RWPE2 (cell line): ENCODE results near the gene OLFML2B.

Experiments used
- ATAC-seq: fragments of 200-7000 bp; cut with Tn5 transposase; 3 replicates; pipeline ENCODE4 v1.9.1; 2021; ENCODE audit warnings: low read depth
- DNase-seq: peaks from one replicate; pipeline ENCODE4 v3.0.0-alpha.2; 2020; ENCODE audit warnings: low spot score
- H3K27ac ChIP-seq: fragments of 450-650 bp; 2 replicates; pipeline ENCODE4 v1.5.1; 2017; ENCODE audit warnings: mild to moderate bottlenecking; ENCODE audit not compliant: poor library complexity, severe bottlenecking
- H3K27me3 ChIP-seq: fragments of 250-450 bp; sonication (Bioruptor Pico); 2 replicates; pipeline ENCODE4 v1.5.1; 2021; ENCODE audit warnings: mild to moderate bottlenecking, moderate library complexity; ENCODE audit not compliant: insufficient read depth, poor library complexity, severe bottlenecking
- H3K36me3 ChIP-seq: fragments of 250-450 bp; sonication (Bioruptor Pico); 2 replicates; pipeline ENCODE4 v1.5.1; 2020; ENCODE audit warnings: low read depth, mild to moderate bottlenecking, moderate library complexity
- H3K4me1 ChIP-seq: fragments of 250-450 bp; sonication (Bioruptor Pico); 2 replicates; pipeline ENCODE4 v1.5.1; 2021; ENCODE audit warnings: mild to moderate bottlenecking, moderate library complexity; ENCODE audit not compliant: insufficient read depth, poor library complexity, severe bottlenecking
- H3K4me3 ChIP-seq: fragments of 250-450 bp; sonication (Bioruptor Pico); 2 replicates; pipeline ENCODE4 v1.5.1; 2021; ENCODE audit warnings: mild to moderate bottlenecking, moderate library complexity; ENCODE audit not compliant: severe bottlenecking
- H3K9me3 ChIP-seq: fragments of 250-450 bp; sonication (Bioruptor Pico); 2 replicates; pipeline ENCODE4 v1.5.1; 2021; ENCODE audit warnings: mild to moderate bottlenecking, moderate library complexity; ENCODE audit not compliant: severe bottlenecking
- TF ChIP-seq, protein P1 (sequence below): fragments of 450-650 bp; IDR thresholded peaks from one replicate; pipeline ENCODE4 v1.5.1; 2017; ENCODE audit warnings: mild to moderate bottlenecking, moderate library complexity; ENCODE audit not compliant: poor library complexity, severe bottlenecking

The OLFML2B gene

DNA sequence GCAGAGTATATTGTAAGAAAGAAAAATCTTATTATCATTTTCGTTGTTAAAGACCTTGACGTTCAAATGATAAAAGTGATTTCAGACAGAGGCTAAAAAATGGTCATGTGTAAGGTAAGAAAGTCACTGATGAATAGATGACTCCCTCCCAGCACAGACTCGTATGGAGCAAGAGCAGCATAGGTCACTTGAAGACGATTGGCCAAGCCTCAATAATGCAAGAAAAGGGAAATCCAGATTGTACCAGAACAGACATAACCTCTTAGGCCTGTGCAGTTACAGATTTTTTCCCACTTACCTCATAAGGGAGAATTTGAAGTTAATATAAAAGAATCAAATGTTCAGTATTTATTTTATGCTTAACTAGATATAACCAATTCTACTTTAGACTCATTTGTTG is 16.3 kb upstream of the OLFML2B start:
- Histone ChIP-seq H3K27ac (no peak overlapping the region), H3K4me1 (peaks cover 18% of the 10 kb centered on the region), H3K9me3 (no peaks in the 10 kb centered on the region), H3K27me3 (no peaks in the 10 kb centered on the region), H3K36me3 (no peaks in the 10 kb centered on the region), H3K4me3 (no peak overlapping the region)
- ATAC-seq (no peak), DNase-seq (no peak)
- TF ChIP-seq, protein P1, sequence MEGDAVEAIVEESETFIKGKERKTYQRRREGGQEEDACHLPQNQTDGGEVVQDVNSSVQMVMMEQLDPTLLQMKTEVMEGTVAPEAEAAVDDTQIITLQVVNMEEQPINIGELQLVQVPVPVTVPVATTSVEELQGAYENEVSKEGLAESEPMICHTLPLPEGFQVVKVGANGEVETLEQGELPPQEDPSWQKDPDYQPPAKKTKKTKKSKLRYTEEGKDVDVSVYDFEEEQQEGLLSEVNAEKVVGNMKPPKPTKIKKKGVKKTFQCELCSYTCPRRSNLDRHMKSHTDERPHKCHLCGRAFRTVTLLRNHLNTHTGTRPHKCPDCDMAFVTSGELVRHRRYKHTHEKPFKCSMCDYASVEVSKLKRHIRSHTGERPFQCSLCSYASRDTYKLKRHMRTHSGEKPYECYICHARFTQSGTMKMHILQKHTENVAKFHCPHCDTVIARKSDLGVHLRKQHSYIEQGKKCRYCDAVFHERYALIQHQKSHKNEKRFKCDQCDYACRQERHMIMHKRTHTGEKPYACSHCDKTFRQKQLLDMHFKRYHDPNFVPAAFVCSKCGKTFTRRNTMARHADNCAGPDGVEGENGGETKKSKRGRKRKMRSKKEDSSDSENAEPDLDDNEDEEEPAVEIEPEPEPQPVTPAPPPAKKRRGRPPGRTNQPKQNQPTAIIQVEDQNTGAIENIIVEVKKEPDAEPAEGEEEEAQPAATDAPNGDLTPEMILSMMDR: no peak

DNA sequence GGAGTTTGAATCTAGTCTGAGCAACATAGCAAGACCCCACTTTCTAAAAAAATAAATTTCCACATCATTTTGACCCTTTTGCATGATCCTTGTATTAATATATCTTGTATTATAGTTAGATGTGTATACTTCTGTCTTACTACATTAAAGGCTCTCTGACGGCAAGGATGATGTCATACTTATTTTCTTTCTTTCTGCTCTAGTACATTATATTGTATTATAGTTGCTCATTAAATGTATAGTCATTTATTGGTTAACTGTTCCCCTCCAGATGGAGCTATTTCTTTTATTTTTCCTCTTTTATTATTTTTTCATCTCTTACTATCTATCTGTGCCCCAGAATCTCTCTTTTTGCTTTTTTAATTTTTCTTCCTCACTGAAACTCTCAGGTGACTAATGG is 15.0 kb upstream of the OLFML2B start:
- ATAC-seq (no peak), DNase-seq (no peak)
- TF ChIP-seq, protein P1: no peak

DNA sequence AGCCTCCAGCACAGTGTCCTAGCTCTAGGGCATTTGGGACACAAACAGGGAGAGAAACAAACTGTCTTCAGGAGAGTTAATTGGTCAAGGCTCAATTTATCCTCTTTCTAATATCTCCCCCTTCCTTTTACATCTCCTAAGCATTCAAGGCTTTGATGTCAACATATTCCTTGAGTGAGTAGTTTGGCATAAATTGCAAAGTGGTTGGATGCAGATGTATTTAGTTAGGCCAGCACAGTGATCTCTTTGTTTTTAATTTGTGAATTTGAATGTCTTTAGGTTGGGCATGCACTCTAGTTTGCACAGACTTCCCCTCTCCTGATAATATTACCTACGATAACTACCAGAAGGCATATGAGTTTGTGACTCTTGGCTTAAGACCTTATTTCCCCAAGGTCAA is 12.5 kb upstream of the OLFML2B start:
- no peaks in the 10 kb centered on the region for H3K9me3 ChIP-seq
- H3K4me3 ChIP-seq: no peak overlapping the region
- TF ChIP-seq, protein P1: no peak
- DNase-seq (no peak), ATAC-seq (no peak)
- peaks cover 20% of the 10 kb centered on the region for H3K4me1 ChIP-seq
- no peaks in the 10 kb centered on the region for H3K27me3 ChIP-seq
- H3K36me3 ChIP-seq: no peaks in the 10 kb centered on the region
- H3K27ac ChIP-seq: peak overlapping the region; percentile 0

More for the DNA sequence above, 15.0 kb upstream of the OLFML2B start:
- Histone ChIP-seq H3K9me3 (no peaks in the 10 kb centered on the region), H3K4me3 (no peak overlapping the region), H3K27ac (no peak overlapping the region), H3K36me3 (no peaks in the 10 kb centered on the region), H3K4me1 (peaks cover 20% of the 10 kb centered on the region), H3K27me3 (no peaks in the 10 kb centered on the region)

DNA sequence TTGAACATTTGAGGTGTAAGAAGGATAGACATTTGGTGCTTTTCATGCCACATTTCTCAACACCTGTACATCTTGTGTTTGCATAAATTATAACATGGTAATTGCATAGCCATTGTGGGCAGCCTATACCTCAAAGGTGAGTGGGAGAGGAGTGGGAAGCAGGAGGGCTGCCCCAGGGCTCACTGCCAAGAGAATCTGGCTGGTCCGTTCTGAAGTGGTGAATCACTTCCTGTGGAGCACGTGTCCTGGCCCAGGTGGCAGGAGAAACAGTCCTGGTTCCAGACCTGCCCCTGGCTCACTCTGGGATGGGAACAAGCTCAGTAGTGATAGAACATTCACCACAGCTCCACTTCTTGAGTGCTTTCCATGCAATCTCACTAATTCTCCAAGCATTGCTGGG is 11.6 kb upstream of the OLFML2B start:
- ATAC-seq (peak; percentile 80), DNase-seq (peak; percentile 75)
- TF ChIP-seq, protein P1: no peak
- H3K36me3 ChIP-seq: no peaks in the 10 kb centered on the region
- no peaks in the 10 kb centered on the region for H3K27me3 ChIP-seq
- H3K9me3 ChIP-seq: no peaks in the 10 kb centered on the region
- H3K4me1 ChIP-seq: peaks cover 20% of the 10 kb centered on the region
- H3K4me3 ChIP-seq: no peak overlapping the region
- peak overlapping the region; percentile 0 for H3K27ac ChIP-seq

DNA sequence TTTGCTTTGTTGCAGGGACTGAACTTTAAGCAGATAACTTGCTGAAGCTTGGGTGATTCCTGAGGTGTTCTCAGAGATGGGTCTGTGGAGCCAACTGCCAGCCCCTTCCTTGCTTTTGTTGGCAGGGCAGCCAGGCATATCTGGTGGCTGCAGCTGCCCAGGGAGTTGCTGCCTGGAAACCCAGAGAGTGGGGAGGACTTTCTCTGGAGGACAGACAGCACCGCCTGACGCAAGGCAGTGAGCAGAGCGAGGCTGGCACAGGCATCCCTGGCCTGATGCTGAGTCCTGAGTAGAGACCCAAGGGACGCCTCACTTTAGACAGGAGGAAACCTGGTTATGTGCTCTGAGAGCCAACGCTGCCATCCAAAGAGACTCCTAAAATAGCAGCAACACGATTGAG is 9.8 kb upstream of the OLFML2B start:
- H3K36me3 ChIP-seq: no peaks in the 10 kb centered on the region
- no peak overlapping the region for H3K4me3 ChIP-seq
- H3K27me3 ChIP-seq: no peaks in the 10 kb centered on the region
- DNase-seq: no peak
- TF ChIP-seq, protein P1: no peak
- ATAC-seq: no peak
- no peaks in the 10 kb centered on the region for H3K9me3 ChIP-seq
- H3K4me1 ChIP-seq: peaks cover 20% of the 10 kb centered on the region
- no peak overlapping the region for H3K27ac ChIP-seq
